Loucy (cell line): ENCODE data around the gene SPECC1.

ENCODE experiments used
- CTCF ChIP-seq: fragments of 200-600 bp; sonication (generic); conservative IDR thresholded peaks from 2 replicates; pipeline ENCODE4 v1.5.1; 2014; ENCODE audit warnings: mild to moderate bottlenecking, antibody characterized with exemption, low read length
- EZH2phosphoT487 ChIP-seq: fragments of 200-600 bp; IDR thresholded peaks from 2 replicates; pipeline ENCODE4 v1.6.1; 2018; ENCODE audit warnings: antibody characterized with exemption, mild to moderate bottlenecking, moderate library complexity, borderline replicate concordance

- TF ChIP-seq CTCF, result no peak
- no peak for TF ChIP-seq EZH2phosphoT487
Measured at GRCh38 chr17:20302246-20302917, 293.2 kb downstream of the SPECC1 start.
